Stimulated activated CD8-positive, alpha-beta memory T cell treated with anti-CD3 and anti-CD28 coated beads, Interleukin-12 subunit alpha, Interleukin-12 subunit beta, amount 100 ng/mL, for 24 hours (primary cell): ENCODE measurements around the gene TACSTD2.
"Not testable (repeated sequence)": the region's sequence is repeated elsewhere in the genome, so short reads cannot be mapped to it uniquely, and the experiment has no call there.

ENCODE experiments used
- DNase-seq: peaks from one replicate; pipeline ENCODE4 v3.0.0-alpha.2; 2020; ENCODE audit errors: extremely low read depth

The TACSTD2 gene

GRCh38 chr1:58563715-58564114, 13.3 kb downstream of the TACSTD2 start:
- DNase-seq, result not testable (repeated sequence)

- no peak for DNase-seq
Observed at GRCh38 chr1:58561633-58562032, 15.4 kb downstream of the TACSTD2 start.

- no peak for DNase-seq
Observed at GRCh38 chr1:58555393-58555792, 21.7 kb downstream of the TACSTD2 start.

- no peak for DNase-seq
Observed at GRCh38 chr1:58551186-58552140, 25.6 kb downstream of the TACSTD2 start.

- not testable (repeated sequence) for DNase-seq
Observed at GRCh38 chr1:58549291-58549690, 27.8 kb downstream of the TACSTD2 start.

GRCh38 chr1:58548371-58548770, 28.7 kb downstream of the TACSTD2 start:
- no peak for DNase-seq

GRCh38 chr1:58546520-58547308, 30.3 kb downstream of the TACSTD2 start, which contains the start of gene OMA1:
Gene OMA1 (minus strand): TSS chr1:58546726. CDS start chr1:58539294, 7,432 bp downstream.
- peak; percentile 96 for DNase-seq

GRCh38 chr1:58545591-58546519, 31.2 kb downstream of the TACSTD2 start:
- peak; percentile 50 for DNase-seq

- DNase-seq, result no peak
Observed at GRCh38 chr1:58543260-58543659, 33.8 kb downstream of the TACSTD2 start.

- DNase-seq, result no peak
Observed at GRCh38 chr1:58539553-58539952, 37.5 kb downstream of the TACSTD2 start.

- no peak for DNase-seq
Observed at GRCh38 chr1:58538821-58539220, 38.2 kb downstream of the TACSTD2 start.

GRCh38 chr1:58531842-58532241, 45.2 kb downstream of the TACSTD2 start:
- not testable (repeated sequence) for DNase-seq

- DNase-seq, result no peak
Observed at GRCh38 chr1:58529284-58529683, 47.8 kb downstream of the TACSTD2 start.

- DNase-seq, result no peak
Observed at GRCh38 chr1:58528518-58528917, 48.5 kb downstream of the TACSTD2 start.
